Ascending aorta (tissue), 2 donors: ENCODE results near the gene SRPK2. TPM values are rescaled to one million over a fixed set of nuclear protein-coding genes. Genes with fewer than 3 reads are reported as not detected.
"Not testable (repeated sequence)": the region's sequence is repeated elsewhere in the genome, so short reads cannot be mapped to it uniquely, and the experiment has no call there.

Source experiments
- DNase-seq, 2 donors: peaks; one replicate each; pipeline ENCODE4 v3.0.0-alpha.2; 2019; ENCODE audit warnings: low spot score in 2 of 2
- H3K27ac ChIP-seq, 2 donors: fragments of 200-600 bp; sonication (generic); one replicate each; pipeline ENCODE4 v1.5.1; 2016 to 2017; ENCODE audit warnings: mild to moderate bottlenecking in 1 of 2
- H3K27me3 ChIP-seq: fragments of 200-600 bp; sonication (generic); one replicate; pipeline ENCODE4 v1.5.1; 2017
- H3K36me3 ChIP-seq, 2 donors: fragments of 200-600 bp; sonication (generic); one replicate each; pipeline ENCODE4 v1.5.1; 2016
- H3K4me1 ChIP-seq, 2 donors: fragments of 200-600 bp; sonication (generic); one replicate each; pipeline ENCODE4 v1.5.1; 2016 to 2017; ENCODE audit warnings: mild to moderate bottlenecking in 1 of 2
- H3K4me3 ChIP-seq, 2 donors: fragments of 200-600 bp; sonication (generic); one replicate each; pipeline ENCODE4 v1.5.1; 2016 to 2017; ENCODE audit warnings: mild to moderate bottlenecking in 1 of 2
- H3K9me3 ChIP-seq, 2 donors: fragments of 200-600 bp; sonication (generic); one replicate each; pipeline ENCODE4 v1.5.1; 2016
- CTCF ChIP-seq, 3 experiments: fragments of 200-600 bp in 2 of 3; fragments of 450-650 bp in 1 of 3; sonication (generic) in 2 of 3; IDR thresholded peaks; one replicate each; pipeline ENCODE4 v1.5.1; 2016 to 2019; ENCODE audit warnings: antibody characterized with exemption in 3 of 3, mild to moderate bottlenecking in 1 of 3, moderate library complexity in 1 of 3
- intact Hi-C: fragments of 100-400 bp; cut with DNase I; formaldehyde crosslinking; loops from one replicate; pipeline ENCODE4 v1.15.1; 2023
- total RNA-seq: library from RNA; depleted of rRNA; stranded (reverse); fragments of >200 nt; gene quantifications from one replicate; pipeline ENCODE4 v1.1.0, GENCODE V29; 2016

SRPK2 gene
- total RNA-seq, 1 donor from 2014 or later = 26.2 TPM

DNA sequence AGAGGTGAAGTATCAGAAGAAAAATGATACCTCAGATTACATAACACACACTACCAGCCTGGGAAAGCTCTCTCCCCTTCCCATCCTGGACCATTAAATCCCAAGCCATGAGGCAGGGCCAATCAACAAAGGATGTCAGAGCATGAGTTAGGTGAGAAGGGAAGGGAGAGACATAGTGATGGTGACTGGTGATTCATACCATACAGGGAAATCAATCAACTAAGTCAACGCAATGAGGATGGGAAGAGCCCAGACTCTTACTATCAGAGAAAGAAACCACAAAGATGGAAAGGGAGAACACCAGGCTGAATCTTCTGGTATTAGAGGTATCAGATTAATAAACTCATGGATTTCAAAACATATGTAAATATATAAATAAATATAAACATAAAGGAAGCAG is 189.3 kb downstream of the SRPK2 start:
- Histone ChIP-seq H3K4me3 (no peak overlapping the region), H3K27me3 (no peaks in the 10 kb centered on the region), H3K4me1 (no peaks in the 10 kb centered on the region), H3K27ac (no peak overlapping the region), H3K9me3 (no peaks in the 10 kb centered on the region), H3K36me3 (peaks cover 2 to 3% of the 10 kb centered on the region in 2 donors)
- DNase-seq = no peak
- no peak for TF ChIP-seq CTCF (IDR thresholded peaks at IDR 0.05)
- intact Hi-C loops = no loop called here

- peaks cover 2 to 3% of the 10 kb centered on the region in 2 donors for H3K36me3 ChIP-seq
- intact Hi-C loops = no loop called here
- TF ChIP-seq CTCF (IDR thresholded peaks at IDR 0.05) = no peak
- no peak overlapping the region for H3K27ac ChIP-seq
- no peak overlapping the region for H3K4me3 ChIP-seq
- no peaks in the 10 kb centered on the region for H3K27me3 ChIP-seq
- H3K4me1 ChIP-seq = no peaks in the 10 kb centered on the region
- H3K9me3 ChIP-seq = no peaks in the 10 kb centered on the region
- DNase-seq = no peak
These were observed 190.5 kb downstream of the SRPK2 start for GRCh38 chr7:105198223-105198622.

DNA sequence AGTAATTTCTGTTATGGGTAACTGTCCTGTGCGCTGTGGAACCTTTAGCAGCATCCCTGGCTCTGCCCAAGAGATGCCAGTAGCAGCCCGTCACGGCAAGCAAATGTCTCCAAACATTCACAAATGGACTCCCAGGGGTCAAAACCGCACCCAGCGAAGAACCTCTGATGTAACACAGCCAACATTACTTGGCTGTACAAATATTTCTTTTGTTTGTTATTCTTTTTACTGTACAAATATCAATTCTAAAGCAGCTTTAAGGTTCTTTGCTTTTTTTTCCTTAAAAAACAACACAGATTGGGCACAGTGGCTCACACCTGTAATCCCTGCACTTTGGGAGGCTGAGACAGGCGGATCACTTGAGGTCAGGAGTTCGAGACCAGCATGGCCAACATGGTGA is 192.2 kb downstream of the SRPK2 start:
- intact Hi-C loops = no loop called here
- DNase-seq = no peak
- H3K9me3 ChIP-seq = no peaks in the 10 kb centered on the region

DNA sequence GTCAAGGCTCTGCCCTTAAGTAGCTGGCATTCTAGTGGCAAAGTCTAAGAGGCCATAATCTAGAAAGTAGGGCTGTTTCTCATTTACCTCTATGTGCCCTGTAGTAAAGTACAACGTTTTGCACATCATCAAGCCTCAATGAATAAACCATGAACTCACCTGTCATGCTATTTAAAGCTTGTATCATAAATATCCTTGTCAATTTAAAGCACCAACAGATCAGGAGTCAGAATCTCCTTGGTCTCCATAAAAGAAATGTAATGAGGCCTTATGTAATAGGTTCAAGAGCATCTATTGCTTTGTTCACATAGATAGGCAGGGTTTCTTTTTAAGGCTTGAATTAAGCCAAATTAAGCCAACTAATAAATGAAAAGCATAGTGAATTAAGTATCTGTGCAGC is 192.8 kb downstream of the SRPK2 start:
- intact Hi-C loops = no loop called here
- no peak overlapping the region for H3K4me3 ChIP-seq
- H3K27me3 ChIP-seq = no peaks in the 10 kb centered on the region
- no peak for DNase-seq
- no peak overlapping the region for H3K27ac ChIP-seq
- H3K9me3 ChIP-seq = no peaks in the 10 kb centered on the region
- no peak for TF ChIP-seq CTCF (IDR thresholded peaks at IDR 0.05)
- no peaks in the 10 kb centered on the region for H3K36me3 ChIP-seq
- H3K4me1 ChIP-seq = no peaks in the 10 kb centered on the region

More for the DNA sequence above, 192.2 kb downstream of the SRPK2 start:
- Histone ChIP-seq H3K27me3 (no peaks in the 10 kb centered on the region), H3K4me1 (no peaks in the 10 kb centered on the region), H3K4me3 (no peak overlapping the region), H3K27ac (no peak overlapping the region), H3K36me3 (peaks cover 2 to 3% of the 10 kb centered on the region in 2 donors)
- TF ChIP-seq CTCF (IDR thresholded peaks at IDR 0.05) = no peak

DNA sequence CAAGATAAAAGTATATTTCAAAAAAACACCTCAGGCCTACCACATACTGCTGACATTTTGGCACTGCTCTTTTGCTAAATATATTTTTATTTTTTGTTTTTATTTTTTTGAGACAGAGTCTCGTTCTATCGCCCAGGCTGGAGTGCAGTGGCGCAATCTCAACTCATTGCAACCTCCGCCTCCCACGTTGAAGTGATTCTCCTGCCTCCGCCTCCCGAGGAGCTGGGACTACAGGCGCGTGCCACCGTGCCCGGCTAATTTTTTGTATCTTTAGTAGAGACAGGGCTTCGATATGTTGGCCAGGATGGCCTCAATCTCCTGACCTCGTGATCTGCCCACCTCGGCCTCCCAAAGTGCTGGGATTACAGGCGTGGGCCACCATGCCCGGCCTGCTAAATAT is 193.8 kb downstream of the SRPK2 start:
- H3K36me3 ChIP-seq, H3K4me3 ChIP-seq, H3K27me3 ChIP-seq, intact Hi-C loops, H3K4me1 ChIP-seq, H3K27ac ChIP-seq, DNase-seq, H3K9me3 ChIP-seq: not testable (repeated sequence)

- H3K27me3 ChIP-seq = no peaks in the 10 kb centered on the region
- DNase-seq = no peak
These were observed 197.4 kb downstream of the SRPK2 start for GRCh38 chr7:105191331-105191730.

More at GRCh38 chr7:105191331-105191730, 197.4 kb downstream of the SRPK2 start:
- intact Hi-C loops = no loop called here
- TF ChIP-seq CTCF (IDR thresholded peaks at IDR 0.05) = no peak
- no peaks in the 10 kb centered on the region for H3K9me3 ChIP-seq
- H3K4me3 ChIP-seq = no peak overlapping the region
- H3K4me1 ChIP-seq = no peaks in the 10 kb centered on the region
- H3K27ac ChIP-seq = no peak overlapping the region
- no peaks in the 10 kb centered on the region for H3K36me3 ChIP-seq
